GM21619 (cell line): ENCODE data around the gene RARA.

Experiments
- ATAC-seq: cut with Tn5 transposase; IDR thresholded peaks from one replicate; pipeline ENCODE4 v1.9.1; 2021; ENCODE audit not compliant: unreplicated experiment

The RARA gene

GRCh38 chr17:40315678-40316570, 6.9 kb downstream of the RARA start:
- no peak for ATAC-seq

DNA sequence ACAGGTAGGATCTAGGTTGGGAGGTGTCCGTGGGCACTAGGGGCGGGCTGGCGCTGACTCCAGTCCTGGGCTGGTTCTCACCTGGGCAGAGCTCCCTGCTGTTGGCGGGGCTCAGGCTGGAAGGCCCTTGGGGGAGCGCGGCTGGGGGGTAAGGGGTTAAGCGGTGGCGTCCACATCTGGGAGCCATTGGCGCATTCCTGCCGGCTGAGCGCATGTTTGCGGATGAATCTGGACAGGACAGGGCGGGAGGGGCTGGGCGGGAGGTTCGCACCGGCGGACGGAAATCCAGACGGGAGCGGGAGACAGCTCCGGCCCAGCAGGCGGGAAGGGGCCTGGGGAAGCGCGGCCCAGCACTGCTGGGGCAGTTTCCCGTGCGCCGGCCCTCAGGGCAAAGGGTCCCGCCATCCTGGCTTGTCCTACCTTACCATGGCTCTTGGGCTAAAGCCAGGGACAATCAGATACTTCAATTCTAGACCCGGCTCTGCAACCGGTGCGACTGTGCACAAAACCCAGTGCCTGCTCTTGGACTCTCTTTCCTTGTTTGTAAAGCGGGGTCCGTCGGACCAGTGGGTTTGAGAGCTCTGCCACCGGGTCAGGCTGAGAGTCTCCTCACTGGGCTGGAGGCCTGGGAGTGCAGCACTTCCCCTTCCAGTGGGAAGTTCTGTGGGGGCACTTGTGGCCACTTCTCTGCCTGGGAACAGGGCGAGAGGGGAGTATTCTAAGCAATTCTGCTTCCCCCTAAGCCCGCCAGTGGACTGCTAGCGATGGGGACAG, 7.8 kb downstream of the RARA start:
- no peak for ATAC-seq

- ATAC-seq = no peak
These were observed 8.4 kb downstream of the RARA start for GRCh38 chr17:40317345-40317873.

DNA sequence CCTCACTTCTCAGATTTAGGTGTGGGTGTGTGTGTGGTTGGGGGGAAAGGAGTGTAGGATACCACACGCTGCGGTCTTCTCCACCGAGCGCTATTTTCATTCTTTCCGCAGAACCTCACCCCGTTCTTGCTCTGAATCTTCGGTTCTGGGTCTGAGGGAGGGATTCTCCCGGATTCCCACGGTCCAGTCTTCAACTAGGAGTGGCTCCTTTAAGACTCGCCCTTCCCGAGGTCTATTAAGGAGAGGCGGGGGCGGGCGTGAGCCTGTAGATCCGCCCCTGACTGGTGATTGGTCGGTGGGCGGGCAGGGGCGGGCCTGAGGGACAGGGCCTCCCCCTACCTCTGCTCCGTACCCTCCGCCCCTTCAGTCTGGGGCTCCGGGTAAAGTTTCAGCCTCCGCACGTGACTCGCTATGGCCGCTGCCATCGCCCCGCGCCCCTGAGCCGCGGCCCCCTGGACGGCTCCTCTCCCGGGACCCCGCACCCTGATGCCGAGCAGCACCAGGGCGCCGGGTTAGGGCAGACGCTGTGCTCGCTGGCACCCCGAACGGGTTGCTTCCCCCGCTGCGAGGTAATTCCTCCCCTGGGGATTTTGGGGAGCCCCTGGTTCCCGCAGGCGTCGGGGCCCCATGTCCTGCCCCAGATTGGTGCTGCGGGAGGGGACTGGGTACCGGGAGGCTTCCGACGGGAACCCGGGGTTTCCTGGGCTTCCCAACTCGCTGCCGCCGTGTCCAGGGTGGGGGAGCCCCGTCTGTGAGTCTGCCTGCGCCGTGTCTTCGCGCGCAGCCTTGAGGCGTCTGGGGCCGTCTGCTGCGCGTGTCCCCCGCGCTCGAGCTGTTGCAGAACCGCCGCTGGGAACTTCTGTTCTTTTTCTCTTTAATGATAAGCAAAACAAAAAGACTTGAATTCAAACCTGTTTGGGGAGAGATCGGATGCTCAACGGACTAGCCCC, 9.2 kb downstream of the RARA start:
- ATAC-seq = peak; percentile 46

DNA sequence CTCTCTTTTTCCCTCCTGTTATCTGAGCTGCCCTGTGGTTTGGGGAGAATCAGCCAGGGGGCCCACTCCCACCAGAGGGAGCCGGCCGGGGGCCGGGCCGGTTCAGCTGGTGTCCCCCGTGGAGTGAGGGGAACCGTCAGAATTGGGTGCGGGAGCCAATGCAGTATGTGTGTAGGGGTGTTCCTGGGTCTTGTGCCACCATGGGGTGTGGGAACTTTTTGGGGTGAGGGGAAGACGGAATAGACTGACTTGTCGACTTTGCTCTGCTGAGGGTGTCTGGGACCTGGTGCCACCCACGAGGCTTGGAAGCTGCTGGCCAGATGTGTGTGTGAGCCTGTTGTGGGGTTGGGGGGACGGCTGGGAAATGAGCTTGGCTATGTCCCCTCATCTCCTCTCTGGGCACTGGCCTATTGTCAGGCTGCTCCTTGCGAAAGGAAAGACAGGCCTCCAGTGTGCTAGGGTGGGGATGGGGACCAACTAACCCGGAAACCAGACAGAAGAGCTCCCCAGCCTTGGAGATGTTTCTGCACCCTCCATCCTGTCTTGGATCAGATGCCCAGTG, 9.9 kb downstream of the RARA start:
- ATAC-seq = no peak

DNA sequence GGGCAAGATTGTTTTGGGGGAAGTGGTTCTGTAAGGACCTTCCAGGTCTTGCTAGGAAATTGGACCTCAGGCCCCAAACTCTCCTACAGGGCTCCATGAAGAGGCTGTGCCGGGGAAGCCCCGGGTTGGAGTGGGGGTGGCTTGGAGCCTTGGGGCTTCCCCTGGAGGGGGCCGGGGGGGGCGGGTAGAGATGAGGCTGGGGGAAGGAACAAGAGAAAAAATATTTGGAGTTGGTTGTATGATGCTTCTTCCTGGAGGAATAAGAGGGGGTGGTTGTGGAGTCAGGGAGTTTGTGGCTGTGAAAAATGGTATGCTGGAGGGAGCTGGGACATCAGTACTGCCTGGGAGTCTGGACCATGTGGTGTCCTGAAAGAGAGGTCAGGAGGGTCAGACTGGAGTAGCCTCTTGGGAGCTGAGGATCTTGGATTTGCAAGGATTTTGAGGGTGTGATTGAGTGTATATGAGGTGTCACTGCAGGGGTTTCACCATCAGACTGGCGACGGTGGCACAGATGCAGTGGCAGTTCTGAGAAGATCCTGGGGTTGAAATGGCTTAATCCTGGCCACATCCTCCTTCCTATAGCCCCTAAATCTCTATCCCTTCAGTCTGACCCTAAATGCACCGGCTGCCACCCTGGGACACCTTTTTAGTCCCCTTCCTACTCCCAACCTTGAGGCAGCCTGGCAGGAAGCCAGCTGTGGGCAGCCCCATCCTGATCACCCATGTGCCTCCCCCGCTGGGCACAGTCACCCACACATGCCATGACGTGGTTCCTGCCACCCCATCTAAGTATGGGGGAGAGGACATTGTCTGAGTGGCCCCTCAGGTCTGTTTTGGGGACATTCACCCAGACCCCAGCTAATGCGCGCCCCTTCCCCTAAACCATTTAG, 10.9 kb downstream of the RARA start:
- no peak for ATAC-seq

DNA sequence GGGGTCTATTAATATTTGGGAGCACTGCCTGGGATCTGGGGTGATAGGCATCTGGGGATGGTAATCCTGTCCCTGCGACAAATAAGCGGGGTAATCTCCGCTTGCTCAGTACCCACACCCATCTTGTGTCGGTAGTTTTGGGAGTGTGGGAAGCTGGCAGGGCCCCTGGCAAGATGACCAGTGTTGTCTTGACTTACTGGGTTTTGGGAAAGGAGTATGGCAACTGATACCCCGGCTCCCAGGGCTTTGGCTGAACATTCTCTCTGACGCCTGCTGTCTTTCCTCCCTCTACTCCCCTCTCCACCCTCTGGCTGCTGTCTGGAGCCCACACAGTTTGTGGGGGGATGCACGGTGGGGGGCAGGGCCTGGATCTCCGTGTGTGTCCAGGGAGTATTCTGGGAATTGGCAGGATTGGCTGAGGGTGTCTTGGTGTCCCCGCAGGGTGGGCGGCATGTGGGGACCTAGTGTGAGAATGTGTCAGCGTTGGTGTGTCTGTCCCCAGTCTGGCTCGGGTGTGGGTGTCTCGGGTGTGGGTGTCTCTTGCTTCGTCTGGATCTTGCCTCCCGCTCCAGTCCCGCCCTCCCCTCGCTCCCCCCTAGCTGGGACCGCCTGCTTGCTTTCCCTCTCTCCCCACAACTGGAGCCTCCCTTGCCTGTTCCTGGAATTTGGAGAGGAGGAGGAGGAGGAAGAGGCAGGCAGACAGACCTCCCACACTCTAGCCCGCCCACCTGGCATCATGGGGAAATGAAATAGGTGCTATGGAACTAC, 12.0 kb downstream of the RARA start:
- no peak for ATAC-seq

GRCh38 chr17:40321524-40321929, 12.5 kb downstream of the RARA start:
- ATAC-seq = no peak

DNA sequence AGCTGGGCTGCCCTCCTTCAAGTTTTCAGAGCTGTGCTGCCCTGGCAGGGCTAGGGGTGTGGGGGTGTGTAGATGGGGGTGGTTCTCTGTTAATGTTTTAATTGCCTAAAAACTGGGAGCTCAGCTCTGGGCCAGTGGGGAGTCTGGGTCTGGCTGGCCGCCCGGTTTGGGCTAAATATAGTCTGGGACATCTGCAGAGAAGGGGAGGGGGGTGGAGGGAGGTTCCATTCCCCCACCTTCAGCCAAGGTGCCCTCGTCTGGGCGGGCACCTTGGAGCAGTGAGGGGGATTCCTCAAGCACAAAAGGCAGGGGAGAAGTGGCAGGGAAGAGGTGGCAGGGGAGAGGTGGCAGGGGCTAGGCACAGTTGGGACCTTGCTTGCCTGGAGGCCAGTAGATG, 13.0 kb downstream of the RARA start:
- ATAC-seq = no peak

GRCh38 chr17:40322358-40323315, 13.7 kb downstream of the RARA start:
- peak; percentile 29 for ATAC-seq

DNA sequence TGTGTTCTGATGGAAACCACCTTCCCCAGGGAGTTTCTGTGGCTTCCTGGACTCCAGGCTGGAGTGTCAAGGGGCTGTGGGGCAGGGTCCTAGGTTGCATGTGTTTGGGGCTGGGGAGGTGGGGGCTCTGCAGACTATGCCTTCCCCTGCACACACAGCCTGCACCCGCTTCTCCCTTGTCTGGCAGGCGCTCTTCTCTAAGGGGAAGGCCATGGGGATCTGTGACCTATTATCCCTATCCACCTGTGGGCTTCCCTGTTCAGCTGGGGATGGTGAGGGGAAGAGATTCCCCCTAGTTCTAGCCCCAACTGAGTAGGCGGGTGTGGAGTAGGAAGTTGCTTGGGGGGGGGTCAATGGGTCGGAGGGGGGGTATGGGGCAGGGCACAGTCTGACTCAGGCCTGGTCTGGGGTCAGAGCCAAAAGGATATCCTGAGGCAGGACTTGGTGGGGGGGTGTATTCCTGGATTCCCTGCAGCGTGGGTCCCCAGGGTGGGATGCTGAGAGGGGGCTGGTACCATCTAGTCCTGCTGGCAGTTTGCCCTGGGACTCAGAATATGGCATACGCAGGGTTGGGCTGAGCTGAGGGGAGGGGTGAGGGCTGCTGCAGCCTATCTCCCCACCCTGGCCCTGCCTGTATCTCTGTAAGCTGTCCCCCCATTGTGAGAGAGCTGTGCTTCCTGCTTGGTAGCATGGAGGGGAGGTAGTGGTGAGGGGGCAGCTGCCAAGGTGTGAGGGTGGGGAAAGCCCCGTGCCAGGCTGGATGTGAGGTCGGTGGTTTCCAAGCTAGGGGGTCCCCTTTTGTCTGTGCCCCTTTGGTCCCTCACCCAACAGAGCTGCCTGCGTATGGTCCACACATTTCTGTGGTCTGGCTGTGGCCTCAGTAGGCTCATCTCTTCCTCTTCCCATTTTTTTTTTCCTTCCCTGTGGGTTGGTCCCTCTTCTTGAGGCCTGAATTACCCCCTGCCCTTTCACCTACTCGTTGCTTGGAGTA, 14.7 kb downstream of the RARA start:
- ATAC-seq = no peak

- ATAC-seq = no peak
These were observed 16.4 kb downstream of the RARA start for GRCh38 chr17:40325156-40326013.

DNA sequence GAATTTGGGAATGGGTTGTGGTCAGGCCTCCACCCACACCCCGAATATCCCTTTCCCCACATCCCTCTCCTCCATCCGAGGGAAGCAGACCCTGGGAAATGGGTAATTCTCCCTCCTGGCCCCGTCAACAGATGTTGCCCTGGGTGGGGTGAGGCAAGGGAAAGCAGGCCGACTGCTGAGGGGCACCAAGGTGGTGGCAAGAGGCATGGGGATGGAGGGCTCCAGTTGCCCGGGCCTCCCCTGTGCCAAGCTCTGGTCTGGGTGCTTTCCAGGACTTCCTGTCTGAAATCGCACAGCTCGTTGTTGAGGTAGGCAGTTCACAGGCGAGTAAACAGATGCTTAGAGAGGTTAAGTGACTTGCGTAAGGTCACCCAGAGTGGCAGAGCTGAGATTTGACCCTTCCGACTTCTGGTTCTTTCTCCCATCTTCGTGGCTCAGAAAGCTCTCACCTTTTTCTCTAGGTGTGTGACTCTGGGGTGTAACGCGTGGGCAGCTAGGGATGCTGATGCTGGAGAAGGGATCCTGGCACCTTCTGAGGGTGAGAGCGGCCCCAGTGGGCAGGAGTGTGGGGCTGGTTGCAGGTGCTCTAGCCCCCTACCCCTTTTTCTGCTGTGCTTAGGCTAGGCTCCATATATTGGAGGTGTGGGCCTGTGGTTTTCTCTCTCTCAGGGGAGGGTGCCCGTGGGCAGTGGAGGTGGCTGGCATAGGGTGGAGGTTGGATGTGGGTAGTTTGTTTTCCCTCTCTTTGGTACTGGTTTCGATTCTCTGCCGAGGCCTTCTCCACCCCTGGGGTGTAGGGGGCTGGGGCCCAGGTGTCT, 17.2 kb downstream of the RARA start:
- ATAC-seq = no peak

GRCh38 chr17:40326832-40327199, 17.8 kb downstream of the RARA start:
- no peak for ATAC-seq

DNA sequence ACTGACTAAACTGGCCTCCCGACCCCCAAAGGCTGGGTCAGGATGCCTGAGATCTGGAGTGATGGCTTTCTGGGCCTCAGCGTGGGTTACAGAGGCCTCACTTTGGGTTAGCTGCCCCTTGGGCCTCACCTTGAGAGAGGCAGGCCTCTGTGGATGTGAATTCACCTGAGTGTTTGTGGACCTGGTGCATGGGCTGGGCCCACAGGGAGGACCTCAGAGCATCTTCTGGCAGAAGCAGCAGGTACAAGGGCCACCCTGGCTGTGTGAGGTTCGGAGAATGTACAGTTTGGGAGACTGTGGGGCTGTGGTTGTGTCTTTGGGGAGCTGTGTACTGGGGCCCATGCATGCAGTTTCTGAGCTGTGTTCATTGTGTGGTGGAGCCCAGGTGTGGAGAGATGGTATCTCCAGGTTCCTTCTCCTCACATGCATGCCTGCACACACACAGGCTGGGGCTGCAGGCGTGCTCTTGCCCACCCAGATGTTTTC, 18.3 kb downstream of the RARA start:
- ATAC-seq = no peak
